Progenitor cell of endocrine pancreas (in vitro differentiated cells): ENCODE data around the gene FRMD4B. TPM values are rescaled to one million over a fixed set of nuclear protein-coding genes. Genes with fewer than 3 reads are reported as not detected.

Source experiments
- DNase-seq: peaks from one replicate; pipeline ENCODE4 v3.0.0; 2021; ENCODE audit warnings: low spot score; ENCODE audit not compliant: unreplicated experiment
- H3K27ac Mint-ChIP-seq: 2 replicates; pipeline ENCODE4 v1.8.0; 2021; ENCODE audit warnings: mild to moderate bottlenecking, moderate library complexity, mixed read lengths
- H3K27me3 Mint-ChIP-seq: 2 replicates; pipeline ENCODE4 v1.8.0; 2021; ENCODE audit warnings: mixed read lengths
- H3K36me3 Mint-ChIP-seq: 2 replicates; pipeline ENCODE4 v1.8.0; 2022; ENCODE audit warnings: mixed read lengths; ENCODE audit not compliant: insufficient read depth
- H3K4me1 Mint-ChIP-seq: 2 replicates; pipeline ENCODE4 v1.8.0; 2021; ENCODE audit warnings: low read depth, mixed read lengths
- H3K4me3 Mint-ChIP-seq: 2 replicates; pipeline ENCODE4 v1.8.0; 2021; ENCODE audit warnings: low read depth, mild to moderate bottlenecking, moderate library complexity, mixed read lengths
- H3K9me3 Mint-ChIP-seq: 2 replicates; pipeline ENCODE4 v1.8.0; 2021; ENCODE audit warnings: low read depth, mixed read lengths
- CTCF ChIP-seq: fragments of 200-600 bp; sonication (generic); IDR thresholded peaks from one replicate; pipeline ENCODE4 v1.5.0; 2021; ENCODE audit warnings: antibody characterized with exemption, mild to moderate bottlenecking; ENCODE audit not compliant: unreplicated experiment
- total RNA-seq: library from RNA; stranded (reverse); gene quantifications from 2 replicates; pipeline ENCODE4 v1.2.1, GENCODE V29; 2021

The FRMD4B gene
- total RNA-seq, 1 donor from 2014 or later = 41.6 TPM

- Mint-ChIP-seq H3K36me3 (no peaks in the 10 kb centered on the region), H3K9me3 (no peaks in the 10 kb centered on the region), H3K27ac (no peak overlapping the region), H3K4me1 (peaks cover 5% of the 10 kb centered on the region), H3K27me3 (no peaks in the 10 kb centered on the region), H3K4me3 (no peak overlapping the region)
- DNase-seq = no peak
- TF ChIP-seq CTCF = no peak
These were observed 225.4 kb downstream of the FRMD4B start for GRCh38 chr3:69160525-69160924.

GRCh38 chr3:69160107-69160506, 225.8 kb downstream of the FRMD4B start:
- H3K27me3 Mint-ChIP-seq = no peaks in the 10 kb centered on the region
- no peak for TF ChIP-seq CTCF

GRCh38 chr3:69149586-69149985, 236.3 kb downstream of the FRMD4B start:
- Mint-ChIP-seq H3K27ac (no peak overlapping the region), H3K9me3 (no peaks in the 10 kb centered on the region), H3K4me3 (no peak overlapping the region), H3K36me3 (no peaks in the 10 kb centered on the region), H3K4me1 (peaks cover 11% of the 10 kb centered on the region), H3K27me3 (peaks cover 3% of the 10 kb centered on the region)
- no peak for TF ChIP-seq CTCF
- no peak for DNase-seq

More at GRCh38 chr3:69160107-69160506, 225.8 kb downstream of the FRMD4B start:
- Mint-ChIP-seq H3K27ac (no peak overlapping the region), H3K4me1 (peaks cover 5% of the 10 kb centered on the region), H3K4me3 (no peak overlapping the region), H3K36me3 (no peaks in the 10 kb centered on the region), H3K9me3 (no peaks in the 10 kb centered on the region)
- no peak for DNase-seq

GRCh38 chr3:69145688-69146087, 240.2 kb downstream of the FRMD4B start:
- no peak for TF ChIP-seq CTCF
- Mint-ChIP-seq H3K27me3 (no peaks in the 10 kb centered on the region), H3K9me3 (no peaks in the 10 kb centered on the region), H3K27ac (no peak overlapping the region), H3K4me3 (no peak overlapping the region), H3K4me1 (peaks cover 20% of the 10 kb centered on the region), H3K36me3 (no peaks in the 10 kb centered on the region)
- DNase-seq = no peak

GRCh38 chr3:69144631-69145245, 241.2 kb downstream of the FRMD4B start:
- no peaks in the 10 kb centered on the region for H3K9me3 Mint-ChIP-seq
- no peak for DNase-seq
- no peak overlapping the region for H3K27ac Mint-ChIP-seq
- peaks cover 20% of the 10 kb centered on the region for H3K4me1 Mint-ChIP-seq
- H3K36me3 Mint-ChIP-seq = no peaks in the 10 kb centered on the region
- no peaks in the 10 kb centered on the region for H3K27me3 Mint-ChIP-seq
- no peak overlapping the region for H3K4me3 Mint-ChIP-seq
- no peak for TF ChIP-seq CTCF
